ENCODE measurements around the gene SAMD11.

The SAMD11 gene

DNA sequence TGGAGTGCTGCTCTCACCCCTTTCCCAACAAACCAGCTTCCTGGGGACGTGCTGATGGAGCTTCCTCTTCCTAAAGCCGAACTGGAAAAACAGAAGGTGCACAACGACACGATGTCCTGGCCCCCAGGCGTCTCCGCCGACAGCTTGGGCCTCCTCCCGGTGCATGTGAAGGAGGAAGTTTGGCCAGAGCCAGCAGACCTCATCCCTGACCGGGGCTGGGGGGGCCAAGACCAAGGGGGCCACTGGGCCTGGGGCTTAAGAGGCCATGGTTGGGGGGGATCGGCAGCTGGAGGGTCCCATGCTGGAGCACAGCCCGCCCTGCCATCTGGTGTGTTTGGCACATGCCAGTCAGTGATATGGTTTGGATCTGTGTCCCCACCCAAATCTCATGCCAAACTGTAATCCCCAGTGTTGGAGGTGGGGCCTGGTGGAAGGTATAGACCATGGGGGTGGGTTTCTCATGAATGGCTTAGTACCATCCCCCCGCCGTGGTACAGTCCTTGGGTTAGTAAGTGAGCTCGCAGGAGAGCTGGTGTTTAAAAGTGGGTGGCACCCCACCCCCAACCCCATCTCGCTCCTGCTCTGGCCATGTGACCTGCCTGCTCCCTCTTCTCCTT lies 69.8 kb downstream of the SAMD11 start:
- no peak for DNase-seq (ENCODE audit: low read depth)
- no peak overlapping the region for H3K4me3 ChIP-seq (ENCODE audit: low read depth, low read length)
- in situ Hi-C loops (cut with HindIII; ENCODE audit: low sequenced_read_pairs): no loop called here
- TF ChIP-seq, protein P1, sequence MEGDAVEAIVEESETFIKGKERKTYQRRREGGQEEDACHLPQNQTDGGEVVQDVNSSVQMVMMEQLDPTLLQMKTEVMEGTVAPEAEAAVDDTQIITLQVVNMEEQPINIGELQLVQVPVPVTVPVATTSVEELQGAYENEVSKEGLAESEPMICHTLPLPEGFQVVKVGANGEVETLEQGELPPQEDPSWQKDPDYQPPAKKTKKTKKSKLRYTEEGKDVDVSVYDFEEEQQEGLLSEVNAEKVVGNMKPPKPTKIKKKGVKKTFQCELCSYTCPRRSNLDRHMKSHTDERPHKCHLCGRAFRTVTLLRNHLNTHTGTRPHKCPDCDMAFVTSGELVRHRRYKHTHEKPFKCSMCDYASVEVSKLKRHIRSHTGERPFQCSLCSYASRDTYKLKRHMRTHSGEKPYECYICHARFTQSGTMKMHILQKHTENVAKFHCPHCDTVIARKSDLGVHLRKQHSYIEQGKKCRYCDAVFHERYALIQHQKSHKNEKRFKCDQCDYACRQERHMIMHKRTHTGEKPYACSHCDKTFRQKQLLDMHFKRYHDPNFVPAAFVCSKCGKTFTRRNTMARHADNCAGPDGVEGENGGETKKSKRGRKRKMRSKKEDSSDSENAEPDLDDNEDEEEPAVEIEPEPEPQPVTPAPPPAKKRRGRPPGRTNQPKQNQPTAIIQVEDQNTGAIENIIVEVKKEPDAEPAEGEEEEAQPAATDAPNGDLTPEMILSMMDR (IDR thresholded peaks at IDR 0.05; ENCODE audit: low read depth, low read length, missing control alignments): no peak
